ENCODE results near the gene LCE2A. TPM values are rescaled to one million over a fixed set of nuclear protein-coding genes. Genes with fewer than 3 reads are reported as not detected.

The LCE2A gene
- total RNA-seq, 1 experiment from 2014 or later: not detected

DNA sequence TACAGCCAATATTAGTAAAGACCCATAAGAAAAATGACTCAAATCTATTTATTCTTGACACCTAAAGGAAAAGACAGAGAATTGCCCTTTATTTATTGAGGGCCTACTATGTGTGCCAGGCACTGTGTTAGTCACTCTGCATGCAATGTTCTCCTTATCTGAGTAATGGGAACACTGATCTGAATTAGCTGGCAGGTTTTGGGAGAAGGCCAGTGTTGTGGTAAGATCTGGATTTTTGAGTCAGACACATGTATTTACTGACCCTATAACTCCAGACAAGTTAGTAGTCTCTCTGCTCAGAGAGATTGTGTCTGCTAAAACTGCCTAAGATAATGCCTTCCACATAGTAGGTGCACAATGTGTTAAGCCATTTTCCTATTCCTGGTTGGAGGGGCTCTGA, 27.1 kb downstream of the LCE2A start:
- H3K4me3 Mint-ChIP-seq: no peak overlapping the region
- no peak overlapping the region for H3K14ac ChIP-seq (ENCODE audit: insufficient read depth, low read length)
- H3K79me2 ChIP-seq (ENCODE audit: insufficient read depth, low read length): no peaks in the 10 kb centered on the region
- no peak overlapping the region for H2BK15ac ChIP-seq (ENCODE audit: low read depth, low read length)
- H3K36me3 Mint-ChIP-seq (ENCODE audit: insufficient read depth in 1 of 3, low read depth in 3 of 3): peaks cover 4 to 13% (median 11%) of the 10 kb centered on the region in 3 experiments; a peak in 5 of 7 replicates
- no peak overlapping the region for H3K4me2 ChIP-seq (ENCODE audit: insufficient read depth, insufficient read length, low read length)
- H4K20me1 ChIP-seq (ENCODE audit: control insufficient read depth, insufficient read depth, insufficient read length): no peaks in the 10 kb centered on the region
- H3K27me3 ChIP-seq (ENCODE audit: insufficient read depth, low read length): no peaks in the 10 kb centered on the region
- H3K27me3 Mint-ChIP-seq (ENCODE audit: low read depth): peaks cover 1% of the 10 kb centered on the region; the same call in 1 of the 2 replicates
- no peak overlapping the region for H3K56ac ChIP-seq (ENCODE audit: insufficient read length, low read depth, low read length)
- H4K8ac ChIP-seq (replicated peaks; ENCODE audit: insufficient read length, low read depth, low read length): no peak overlapping the region
- H3K79me1 ChIP-seq (ENCODE audit: insufficient read depth, low read depth, low read length, poor library complexity, severe bottlenecking): no peaks in the 10 kb centered on the region
- no peak overlapping the region for H3K27ac ChIP-seq (ENCODE audit: insufficient read length, low read depth, low read length)
- TF ChIP-seq, protein P1, sequence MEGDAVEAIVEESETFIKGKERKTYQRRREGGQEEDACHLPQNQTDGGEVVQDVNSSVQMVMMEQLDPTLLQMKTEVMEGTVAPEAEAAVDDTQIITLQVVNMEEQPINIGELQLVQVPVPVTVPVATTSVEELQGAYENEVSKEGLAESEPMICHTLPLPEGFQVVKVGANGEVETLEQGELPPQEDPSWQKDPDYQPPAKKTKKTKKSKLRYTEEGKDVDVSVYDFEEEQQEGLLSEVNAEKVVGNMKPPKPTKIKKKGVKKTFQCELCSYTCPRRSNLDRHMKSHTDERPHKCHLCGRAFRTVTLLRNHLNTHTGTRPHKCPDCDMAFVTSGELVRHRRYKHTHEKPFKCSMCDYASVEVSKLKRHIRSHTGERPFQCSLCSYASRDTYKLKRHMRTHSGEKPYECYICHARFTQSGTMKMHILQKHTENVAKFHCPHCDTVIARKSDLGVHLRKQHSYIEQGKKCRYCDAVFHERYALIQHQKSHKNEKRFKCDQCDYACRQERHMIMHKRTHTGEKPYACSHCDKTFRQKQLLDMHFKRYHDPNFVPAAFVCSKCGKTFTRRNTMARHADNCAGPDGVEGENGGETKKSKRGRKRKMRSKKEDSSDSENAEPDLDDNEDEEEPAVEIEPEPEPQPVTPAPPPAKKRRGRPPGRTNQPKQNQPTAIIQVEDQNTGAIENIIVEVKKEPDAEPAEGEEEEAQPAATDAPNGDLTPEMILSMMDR (conservative IDR thresholded peaks at IDR 0.05): no peak
- H2BK5ac ChIP-seq (ENCODE audit: insufficient read length, low read length): no peak overlapping the region
- H3K4me1 ChIP-seq (ENCODE audit: insufficient read depth, low read length): no peaks in the 10 kb centered on the region
- H3K4me1 Mint-ChIP-seq: no peaks in the 10 kb centered on the region
- H4K91ac ChIP-seq (ENCODE audit: insufficient read length, low read depth, low read length): no peak overlapping the region
- peaks cover 96% of the 10 kb centered on the region in 2 experiments for H3K9me3 Mint-ChIP-seq
- no peak overlapping the region for H3T11ph ChIP-seq (ENCODE audit: low read length)
- H2AFZ ChIP-seq (ENCODE audit: low read length): no peak overlapping the region
- no peak overlapping the region for H2BK12ac ChIP-seq (ENCODE audit: insufficient read length, low read depth, low read length)
- no peak overlapping the region for H3K27ac Mint-ChIP-seq
- no peak overlapping the region for H2AK5ac ChIP-seq (ENCODE audit: insufficient read length, low read length)
- H3K9ac ChIP-seq (ENCODE audit: extremely low read depth, insufficient read length, low read length): no peak overlapping the region
- no peak overlapping the region for H2BK120ac ChIP-seq (ENCODE audit: low read depth, low read length, poor library complexity, severe bottlenecking)
- no peak overlapping the region for H3K4ac ChIP-seq (ENCODE audit: low read depth, low read length)
- H3K9me3 ChIP-seq (ENCODE audit: control insufficient read depth, low read depth, low read length): peaks cover 89% of the 10 kb centered on the region
- no peak overlapping the region for H3K18ac ChIP-seq (ENCODE audit: insufficient read length, low read depth, low read length)
- H3K23ac ChIP-seq (ENCODE audit: insufficient read length, low read depth, low read length): no peak overlapping the region
- no peaks in the 10 kb centered on the region for H3K23me2 ChIP-seq (ENCODE audit: insufficient read length, low read depth, low read length, poor library complexity, severe bottlenecking)
- H2BK20ac ChIP-seq (ENCODE audit: low read depth, low read length, poor library complexity, severe bottlenecking): no peak overlapping the region
- DNase-seq: no peak
- no peak overlapping the region for H4K5ac ChIP-seq (ENCODE audit: insufficient read length, low read depth, low read length)

All from H9 (cell line).